ENCODE data around the gene KIFC3. TPM values are rescaled to one million over a fixed set of nuclear protein-coding genes. Genes with fewer than 3 reads are reported as not detected.

KIFC3 gene
- total RNA-seq, 1 donor from 2014 or later, result 0.76 TPM

- peaks cover 4% of the 10 kb centered on the region for H3K4me1 Mint-ChIP-seq (ENCODE audit: low read depth, unreplicated experiment)
- TF ChIP-seq CTCF (IDR thresholded peaks at IDR 0.05; ENCODE audit: partially characterized antibody, unreplicated experiment), result no peak
- H3K27ac Mint-ChIP-seq (ENCODE audit: unreplicated experiment), result no peak overlapping the region
- DNase-seq, result no peak
- H3K9me3 Mint-ChIP-seq (ENCODE audit: unreplicated experiment), result peaks cover 3% of the 10 kb centered on the region
- peaks cover 9% of the 10 kb centered on the region for H3K27me3 Mint-ChIP-seq (ENCODE audit: unreplicated experiment)
- H3K36me3 Mint-ChIP-seq (ENCODE audit: unreplicated experiment), result no peaks in the 10 kb centered on the region
- H3K4me3 Mint-ChIP-seq (ENCODE audit: unreplicated experiment), result no peak overlapping the region
Observed at GRCh38 chr16:57762365-57763040, 39.8 kb downstream of the KIFC3 start.

- TF ChIP-seq CTCF (IDR thresholded peaks at IDR 0.05; ENCODE audit: partially characterized antibody, unreplicated experiment), result no peak
- Mint-ChIP-seq H3K27ac (ENCODE audit: unreplicated experiment) (no peak overlapping the region), H3K27me3 (ENCODE audit: unreplicated experiment) (peaks cover 9% of the 10 kb centered on the region), H3K9me3 (ENCODE audit: unreplicated experiment) (peaks cover 3% of the 10 kb centered on the region), H3K4me1 (ENCODE audit: low read depth, unreplicated experiment) (peaks cover 4% of the 10 kb centered on the region), H3K4me3 (ENCODE audit: unreplicated experiment) (no peak overlapping the region), H3K36me3 (ENCODE audit: unreplicated experiment) (no peaks in the 10 kb centered on the region)
- DNase-seq, result no peak
Observed at GRCh38 chr16:57761957-57762356, 40.3 kb downstream of the KIFC3 start.

- Mint-ChIP-seq H3K4me1 (ENCODE audit: low read depth, unreplicated experiment) (peaks cover 4% of the 10 kb centered on the region), H3K9me3 (ENCODE audit: unreplicated experiment) (peaks cover 2% of the 10 kb centered on the region), H3K27ac (ENCODE audit: unreplicated experiment) (no peak overlapping the region), H3K27me3 (ENCODE audit: unreplicated experiment) (peaks cover 9% of the 10 kb centered on the region), H3K36me3 (ENCODE audit: unreplicated experiment) (no peaks in the 10 kb centered on the region), H3K4me3 (ENCODE audit: unreplicated experiment) (no peak overlapping the region)
- no peak for DNase-seq
- no peak for TF ChIP-seq CTCF (IDR thresholded peaks at IDR 0.05; ENCODE audit: partially characterized antibody, unreplicated experiment)
Observed at GRCh38 chr16:57761301-57761700, 41.0 kb downstream of the KIFC3 start.

GRCh38 chr16:57760357-57761160 is 41.7 kb downstream of the KIFC3 start:
- H3K9me3 Mint-ChIP-seq (ENCODE audit: unreplicated experiment), result peaks cover 2% of the 10 kb centered on the region
- H3K4me3 Mint-ChIP-seq (ENCODE audit: unreplicated experiment), result no peak overlapping the region
- TF ChIP-seq CTCF (IDR thresholded peaks at IDR 0.05; ENCODE audit: partially characterized antibody, unreplicated experiment), result no peak
- H3K27me3 Mint-ChIP-seq (ENCODE audit: unreplicated experiment), result peaks cover 11% of the 10 kb centered on the region
- peaks cover 5% of the 10 kb centered on the region for H3K4me1 Mint-ChIP-seq (ENCODE audit: low read depth, unreplicated experiment)
- no peaks in the 10 kb centered on the region for H3K36me3 Mint-ChIP-seq (ENCODE audit: unreplicated experiment)
- H3K27ac Mint-ChIP-seq (ENCODE audit: unreplicated experiment), result no peak overlapping the region
- DNase-seq, result no peak
